Mucosa of descending colon (tissue), 3 donors: ENCODE measurements around the gene PITPNM2. TPM values are rescaled to one million over a fixed set of nuclear protein-coding genes. Genes with fewer than 3 reads are reported as not detected.

Source experiments
- total RNA-seq, 3 donors: library from RNA; stranded (reverse); fragmentation: NEBNext Ultra II Directional in 2 of 3; extraction: Animal tissue kit (Norgen Biotek cat#: 25700) in 2 of 3; gene quantifications; one replicate each; pipeline versions ENCODE4 v1.2.1 to v1.2.4, GENCODE V29; 2021 to 2023
- donor health status: DM: no; HTN: no; CAD: no; lungs with moderate emphysema.
- donor health status: DM: no; HTN: no; CAD: no.
- donor health status: DM: no; HTN: yes; CAD: no.

Gene PITPNM2
- total RNA-seq, 3 donors from 2014 or later: 16.7 to 22.7 (median 20.8) TPM

Other genes with a start within 250 kb of the PITPNM2 start
- gene ABCB9, start 184.6 kb downstream of the PITPNM2 start, total RNA-seq: 1 to 10 TPM; 6.3 to 8.2 (median 6.4) TPM
- gene OGFOD2, start 175.8 kb downstream of the PITPNM2 start, total RNA-seq: 10 to 100 TPM; 17.0 to 25.0 (median 23.7) TPM
- gene ARL6IP4, start 170.4 kb downstream of the PITPNM2 start, total RNA-seq: 100 to 1,000 TPM; 127 to 171 (median 128) TPM
- gene MPHOSPH9, start 82.1 kb upstream of the PITPNM2 start, total RNA-seq: 10 to 100 TPM; 19.6 to 28.7 (median 19.8) TPM
- gene MTRFR, start 82.3 kb upstream of the PITPNM2 start, total RNA-seq: 10 to 100 TPM in 2 of 3 donors, 1 to 10 TPM in 1; 9.0 to 11.2 (median 10.4) TPM
- 100 to 1,000 TPM in 1 of 3 donors, 10 to 100 TPM in 2; 41.2 to 125 (median 61.9) TPM for gene CDK2AP1, start 120.8 kb upstream of the PITPNM2 start, total RNA-seq
- 10 to 100 TPM; 29.4 to 37.7 (median 33.4) TPM for gene SBNO1, start 213.8 kb upstream of the PITPNM2 start, total RNA-seq
- gene KMT5A, start 233.0 kb upstream of the PITPNM2 start, total RNA-seq: 10 to 100 TPM; 39.9 to 42.9 (median 41.0) TPM